Left lung (tissue), 10 donors: Measurements from ENCODE around the gene CCDC167. TPM values are rescaled to one million over a fixed set of nuclear protein-coding genes. Genes with fewer than 3 reads are reported as not detected.

Experiments used
- ATAC-seq: fragments of 200-7000 bp; cut with Tn5 transposase; one replicate; pipeline ENCODE4 v1.9.1; 2020; ENCODE audit warnings: moderate library complexity
- DNase-seq, 4 donors: peaks; one replicate each; pipeline ENCODE4 v3.0.0-alpha.2; 2013 to 2020
- H3K27ac ChIP-seq, 2 donors: fragments of 200-600 bp; sonication (generic) in 1 of 2; one replicate each; pipeline versions ENCODE4 v1.5.0 to v1.8.0; 2020 to 2021
- H3K27me3 ChIP-seq, 2 donors: fragments of 200-600 bp; sonication (generic) in 1 of 2; one replicate each; pipeline versions ENCODE4 v1.5.0 to v1.8.0; 2020 to 2021
- H3K36me3 ChIP-seq, 2 donors: fragments of 200-600 bp; sonication (generic) in 1 of 2; one replicate each; pipeline versions ENCODE4 v1.5.0 to v1.8.0; 2020 to 2021
- H3K4me1 ChIP-seq, 2 donors: fragments of 200-600 bp; one replicate each; pipeline ENCODE4 v1.8.0; 2021
- H3K4me3 ChIP-seq, 2 donors: fragments of 200-600 bp; sonication (generic) in 1 of 2; one replicate each; pipeline versions ENCODE4 v1.5.0 to v1.8.0; 2020 to 2021; ENCODE audit warnings: mild to moderate bottlenecking in 1 of 2
- H3K9me3 ChIP-seq, 2 donors: fragments of 200-600 bp; sonication (generic) in 1 of 2; one replicate each; pipeline versions ENCODE4 v1.5.0 to v1.8.0; 2020 to 2021
- intact Hi-C, 2 donors: fragments of 100-400 bp; cut with DNase I; formaldehyde crosslinking; loops; one replicate each; pipeline versions ENCODE4 v1.11.2 to v1.14.2; 2022
- polyA plus RNA-seq, 6 donors: library from polyadenylated mRNA; unstranded; fragments of 120-200 nt; gene quantifications; one replicate each; pipeline ENCODE4 v1.2.1, GENCODE V29; 2013; ENCODE audit not compliant: insufficient read length in 6 of 6
- total RNA-seq, 2 donors: library from RNA; stranded (reverse); fragmentation: NEBNext Ultra II Directional; extraction: Animal tissue kit (Norgen Biotek cat#: 25700); gene quantifications; one replicate each; pipeline ENCODE4 v1.2.1, GENCODE V29; 2021
- TF ChIP-seq, protein P1 (sequence below), 2 donors: fragments of 200-600 bp; sonication (generic) in 1 of 2; IDR thresholded peaks; one replicate each; pipeline versions ENCODE4 v1.5.0 to v1.8.0; 2021; ENCODE audit warnings: antibody characterized with exemption in 2 of 2
- donor health status: DM: no; HTN: yes; CAD: no.
- donor health status: DM: no; HTN: no; CAD: no.

Gene CCDC167
- total and polyA plus RNA-seq, 8 donors, result 18.2 to 25.2 (median 23.7) TPM

DNA sequence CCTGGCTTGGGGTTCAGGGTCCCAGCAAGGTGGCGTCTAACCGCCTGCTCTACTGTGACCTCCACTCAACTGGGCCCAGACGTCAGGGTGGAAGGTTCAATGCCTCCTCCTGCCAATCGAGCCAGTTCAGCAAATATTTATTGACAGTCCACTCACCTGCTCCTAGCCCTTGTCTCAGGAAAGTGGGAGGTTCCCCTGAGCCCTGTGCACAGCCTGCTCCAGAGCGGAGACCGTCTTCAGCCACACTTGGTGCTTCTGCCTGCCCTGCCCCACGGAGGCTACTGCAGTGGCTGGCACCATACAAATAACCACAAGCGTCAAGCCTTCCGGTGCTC, 6.1 kb downstream of the CCDC167 start:
- Histone ChIP-seq H3K4me3 (no peak overlapping the region), H3K27me3 (no peaks in the 10 kb centered on the region), H3K36me3 (no peaks in the 10 kb centered on the region), H3K27ac (no peak overlapping the region), H3K4me1 (peaks cover 0 to 7% of the 10 kb centered on the region in 2 donors), H3K9me3 (no peaks in the 10 kb centered on the region)
- TF ChIP-seq, protein P1, sequence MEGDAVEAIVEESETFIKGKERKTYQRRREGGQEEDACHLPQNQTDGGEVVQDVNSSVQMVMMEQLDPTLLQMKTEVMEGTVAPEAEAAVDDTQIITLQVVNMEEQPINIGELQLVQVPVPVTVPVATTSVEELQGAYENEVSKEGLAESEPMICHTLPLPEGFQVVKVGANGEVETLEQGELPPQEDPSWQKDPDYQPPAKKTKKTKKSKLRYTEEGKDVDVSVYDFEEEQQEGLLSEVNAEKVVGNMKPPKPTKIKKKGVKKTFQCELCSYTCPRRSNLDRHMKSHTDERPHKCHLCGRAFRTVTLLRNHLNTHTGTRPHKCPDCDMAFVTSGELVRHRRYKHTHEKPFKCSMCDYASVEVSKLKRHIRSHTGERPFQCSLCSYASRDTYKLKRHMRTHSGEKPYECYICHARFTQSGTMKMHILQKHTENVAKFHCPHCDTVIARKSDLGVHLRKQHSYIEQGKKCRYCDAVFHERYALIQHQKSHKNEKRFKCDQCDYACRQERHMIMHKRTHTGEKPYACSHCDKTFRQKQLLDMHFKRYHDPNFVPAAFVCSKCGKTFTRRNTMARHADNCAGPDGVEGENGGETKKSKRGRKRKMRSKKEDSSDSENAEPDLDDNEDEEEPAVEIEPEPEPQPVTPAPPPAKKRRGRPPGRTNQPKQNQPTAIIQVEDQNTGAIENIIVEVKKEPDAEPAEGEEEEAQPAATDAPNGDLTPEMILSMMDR (IDR thresholded peaks at IDR 0.05), result no peak
- no peak for ATAC-seq
- intact Hi-C loops, result no loop called here
- DNase-seq, result no peak

- intact Hi-C loops, result no loop called here
- ATAC-seq, result no peak
- no peak overlapping the region for H3K4me3 ChIP-seq
- H3K4me1 ChIP-seq, result peaks cover 0 to 4% of the 10 kb centered on the region in 2 donors
- H3K36me3 ChIP-seq, result no peaks in the 10 kb centered on the region
- H3K27me3 ChIP-seq, result no peaks in the 10 kb centered on the region
- no peak for DNase-seq
- H3K9me3 ChIP-seq, result no peaks in the 10 kb centered on the region
- no peak overlapping the region for H3K27ac ChIP-seq
- TF ChIP-seq, protein P1 (IDR thresholded peaks at IDR 0.05), result no peak
These were observed 6.6 kb downstream of the CCDC167 start for GRCh38 chr6:37492991-37493660.

- no peak for ATAC-seq
- Histone ChIP-seq H3K27ac (no peak overlapping the region), H3K36me3 (no peaks in the 10 kb centered on the region), H3K27me3 (no peaks in the 10 kb centered on the region), H3K4me3 (no peak overlapping the region), H3K4me1 (peaks cover 0 to 4% of the 10 kb centered on the region in 2 donors), H3K9me3 (no peaks in the 10 kb centered on the region)
- intact Hi-C loops, result no loop called here
- DNase-seq, result peak in 1 of 4 donors; percentile 8
- TF ChIP-seq, protein P1 (IDR thresholded peaks at IDR 0.05), result no peak
These were observed 7.3 kb downstream of the CCDC167 start for GRCh38 chr6:37492236-37492972.

- peak in 1 of 4 donors; percentile 20 for DNase-seq
- H3K27me3 ChIP-seq, result no peaks in the 10 kb centered on the region
- intact Hi-C loops, result no loop called here
- no peaks in the 10 kb centered on the region for H3K36me3 ChIP-seq
- TF ChIP-seq, protein P1 (IDR thresholded peaks at IDR 0.05), result no peak
- H3K9me3 ChIP-seq, result no peaks in the 10 kb centered on the region
- peaks cover 0 to 4% of the 10 kb centered on the region in 2 donors for H3K4me1 ChIP-seq
- no peak for ATAC-seq
- no peak overlapping the region for H3K27ac ChIP-seq
- no peak overlapping the region for H3K4me3 ChIP-seq
These were observed 7.9 kb downstream of the CCDC167 start for GRCh38 chr6:37491830-37492208.

DNA sequence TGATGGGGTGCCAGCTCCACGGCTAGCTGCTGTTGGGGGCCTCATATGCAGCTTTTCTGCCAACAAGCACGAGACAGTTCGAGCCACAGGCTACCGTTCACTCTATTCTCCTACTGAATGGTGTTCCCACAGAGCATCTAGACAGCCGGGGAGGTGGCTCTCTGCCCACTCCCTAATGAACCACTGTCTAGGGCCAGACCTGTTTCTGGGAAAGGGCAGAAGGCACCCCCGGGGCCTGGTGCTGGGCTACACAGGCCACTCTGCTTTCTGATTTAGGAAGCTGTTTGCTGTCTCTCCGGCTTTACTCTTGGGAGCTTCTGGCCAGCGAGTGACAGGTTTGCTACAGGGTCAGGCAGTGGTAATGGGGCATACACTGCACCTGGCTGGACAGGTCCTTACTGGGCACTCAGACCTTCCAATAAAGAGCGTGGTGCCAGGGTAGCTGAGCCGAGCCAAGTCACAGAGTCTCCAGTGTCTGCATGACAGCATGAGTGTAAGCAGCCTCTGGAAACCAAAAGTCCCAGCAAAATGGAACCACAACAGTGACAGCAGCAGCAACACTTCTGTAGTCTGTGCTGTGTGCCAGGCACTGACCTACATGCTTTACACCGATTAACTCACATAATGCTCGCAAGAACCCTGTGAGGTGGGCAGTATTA, 8.4 kb downstream of the CCDC167 start:
- peak in 1 of 4 donors; percentile 22 for DNase-seq
- Histone ChIP-seq H3K36me3 (no peaks in the 10 kb centered on the region), H3K4me1 (peaks cover 0 to 4% of the 10 kb centered on the region in 2 donors), H3K27ac (no peak overlapping the region), H3K4me3 (no peak overlapping the region), H3K9me3 (no peaks in the 10 kb centered on the region), H3K27me3 (no peaks in the 10 kb centered on the region)
- intact Hi-C loops, result no loop called here
- ATAC-seq, result no peak
- TF ChIP-seq, protein P1 (IDR thresholded peaks at IDR 0.05), result no peak
